Thoracic aorta (tissue), 2 donors: ENCODE measurements around the gene TMEM270. TPM values are rescaled to one million over a fixed set of nuclear protein-coding genes. Genes with fewer than 3 reads are reported as not detected.
A peak's percentile ranks its signal among the peaks of the same experiment; 100 is the strongest.
"Not testable (repeated sequence)": the region's sequence is repeated elsewhere in the genome, so short reads cannot be mapped to it uniquely, and the experiment has no call there.

Experiments used
- ATAC-seq: fragments of 150-250 bp; one replicate; pipeline ENCODE4 v1.8.0; 2017; ENCODE audit warnings: low read depth; ENCODE audit not compliant: insufficient number of reproducible peaks, low FRiP score
- DNase-seq: peaks from one replicate; pipeline ENCODE4 v3.0.0-alpha.2; 2020; ENCODE audit warnings: low spot score
- H3K27ac ChIP-seq, 2 donors: fragments of 200-600 bp; sonication (generic); 1 replicate in 1 of 2; 2 replicates in 1 of 2; pipeline ENCODE4 v1.5.1; 2016; ENCODE audit warnings: mild to moderate bottlenecking in 2 of 2, moderate library complexity in 2 of 2
- H3K27me3 ChIP-seq: fragments of 200-600 bp; sonication (generic); replicated peaks from 2 replicates; pipeline ENCODE4 v1.6.0; 2016; ENCODE audit warnings: mild to moderate bottlenecking; ENCODE audit not compliant: insufficient read depth
- H3K36me3 ChIP-seq: fragments of 200-600 bp; sonication (generic); one replicate; pipeline ENCODE4 v1.5.1; 2016
- H3K4me1 ChIP-seq, 2 donors: fragments of 200-600 bp; sonication (generic); 1 replicate in 1 of 2; 2 replicates in 1 of 2; pipeline versions ENCODE4 v1.5.1 to v1.6.0; 2016; ENCODE audit warnings: low read depth in 2 of 2, mild to moderate bottlenecking in 1 of 2; ENCODE audit not compliant: control insufficient read depth in 1 of 2
- H3K4me3 ChIP-seq: fragments of 200-600 bp; sonication (generic); 2 replicates; pipeline ENCODE4 v1.5.1; 2016; ENCODE audit warnings: mild to moderate bottlenecking
- H3K9me3 ChIP-seq: fragments of 200-600 bp; sonication (generic); 2 replicates; pipeline ENCODE4 v1.5.1; 2016
- CTCF ChIP-seq: fragments of 200-600 bp; sonication (generic); IDR thresholded peaks from one replicate; pipeline ENCODE4 v1.5.1; 2019; ENCODE audit warnings: antibody characterized with exemption
- total RNA-seq, 2 donors: library from RNA; depleted of rRNA; stranded (reverse); fragments of >200 nt; gene quantifications; one replicate each; pipeline versions ENCODE4 v1.1.0 to v1.2.3, GENCODE V29; 2016

The TMEM270 gene
- total RNA-seq, 2 donors from 2014 or later: not detected

GRCh38 chr7:73842067-73842976 is 18.6 kb upstream of the TMEM270 start, which contains the start of gene METTL27:
Gene METTL27, minus strand, starts transcription at chr7:73842516. Its CDS starts 376 bp downstream, at chr7:73842140.
- peak within 1 kb of the TSS in 1 of 2 donors; percentile 35 for H3K27ac ChIP-seq
- DNase-seq: peak; percentile 81
- H3K4me1 ChIP-seq: peaks cover 0 to 8% of the 10 kb centered on the region in 2 donors
- peak within 1 kb of the TSS; percentile 74 for H3K4me3 ChIP-seq
- TF ChIP-seq CTCF: no peak
- ATAC-seq: peak; percentile 94
- no peaks in the 10 kb centered on the region for H3K9me3 ChIP-seq
- H3K36me3 ChIP-seq: no peaks in the 10 kb centered on the region
- H3K27me3 ChIP-seq: no peaks in the 10 kb centered on the region

- no peaks in the 10 kb centered on the region for H3K9me3 ChIP-seq
- peaks cover 0 to 8% of the 10 kb centered on the region in 2 donors for H3K4me1 ChIP-seq
- H3K4me3 ChIP-seq: no peak overlapping the region
- no peaks in the 10 kb centered on the region for H3K27me3 ChIP-seq
- H3K27ac ChIP-seq: no peak overlapping the region
- ATAC-seq (no peak), DNase-seq (no peak)
- no peaks in the 10 kb centered on the region for H3K36me3 ChIP-seq
- no peak for TF ChIP-seq CTCF
Observed at GRCh38 chr7:73844131-73844547, 16.8 kb upstream of the TMEM270 start.

GRCh38 chr7:73844848-73845460 is 16.0 kb upstream of the TMEM270 start:
- Histone ChIP-seq H3K27ac (no peak overlapping the region), H3K4me1 (peaks cover 0 to 8% of the 10 kb centered on the region in 2 donors), H3K4me3 (no peak overlapping the region), H3K27me3 (no peaks in the 10 kb centered on the region), H3K36me3 (no peaks in the 10 kb centered on the region), H3K9me3 (no peaks in the 10 kb centered on the region)
- ATAC-seq (no peak), DNase-seq (no peak)
- no peak for TF ChIP-seq CTCF

GRCh38 chr7:73845701-73846195 is 15.2 kb upstream of the TMEM270 start:
- not testable (repeated sequence) for H3K4me3 ChIP-seq, ATAC-seq, H3K27me3 ChIP-seq, H3K36me3 ChIP-seq, H3K27ac ChIP-seq, H3K9me3 ChIP-seq, DNase-seq
- H3K4me1 ChIP-seq: peaks cover 0 to 15% of the 10 kb centered on the region in 2 donors

- H3K27ac ChIP-seq: no peak overlapping the region
- H3K27me3 ChIP-seq: no peaks in the 10 kb centered on the region
- no peaks in the 10 kb centered on the region for H3K36me3 ChIP-seq
- no peaks in the 10 kb centered on the region for H3K9me3 ChIP-seq
- DNase-seq (no peak), ATAC-seq (no peak)
- H3K4me3 ChIP-seq: no peak overlapping the region
- TF ChIP-seq CTCF: no peak
- H3K4me1 ChIP-seq: peaks cover 4 to 24% of the 10 kb centered on the region in 2 donors
Observed at GRCh38 chr7:73847941-73848723, 12.8 kb upstream of the TMEM270 start.
